K562 (cell line): ENCODE results near the gene ZNF432. TPM values are rescaled to one million over a fixed set of nuclear protein-coding genes. Genes with fewer than 3 reads are reported as not detected.

Experiments
- FOXJ3 ChIP-seq: sonication (generic); formaldehyde crosslinking; IDR thresholded peaks from 2 replicates; pipeline ENCODE4 v1.4.0; 2020; ENCODE audit warnings: mild to moderate bottlenecking, missing genetic modification reagents
- FOXK2 ChIP-seq, 2 experiments: fragments of 450-650 bp; IDR thresholded peaks in 1 of 2; conservative IDR thresholded peaks in 1 of 2; 2 replicates each; pipeline ENCODE4 v1.6.1; 2016; ENCODE audit warnings: low read depth in 2 of 2, mild to moderate bottlenecking in 1 of 2
- GABPA ChIP-seq: fragments of 200-800 bp; sonication (Bioruptor generic); conservative IDR thresholded peaks from 2 replicates; pipeline ENCODE4 v1.6.1; 2016; ENCODE audit warnings: low read depth, missing genetic modification characterization, missing compliant biosample characterization
- HDAC1 ChIP-seq, 2 experiments: fragments of 450-650 bp; IDR thresholded peaks; 2 replicates each; pipeline ENCODE4 v1.6.1; 2016 to 2017; ENCODE audit warnings: inconsistent platforms in 1 of 2, mild to moderate bottlenecking in 1 of 2, moderate library complexity in 1 of 2
- MAFF ChIP-seq: IDR thresholded peaks from 2 replicates; pipeline ENCODE4 v1.6.1; 2012; ENCODE audit warnings: low read length, improper control_type of control experiment
- PHF21A ChIP-seq: fragments of 450-650 bp; IDR thresholded peaks from 2 replicates; pipeline ENCODE4 v1.6.1; 2017; ENCODE audit warnings: low read depth, borderline replicate concordance
- PHF8 ChIP-seq: fragments of 200-600 bp; sonication (generic); IDR thresholded peaks from 2 replicates; pipeline ENCODE4 v1.6.1; 2012; ENCODE audit warnings: mixed run types, mild to moderate bottlenecking, inconsistent platforms, low read length, moderate library complexity, borderline replicate concordance
- TCF7 ChIP-seq: sonication (generic); IDR thresholded peaks from 2 replicates; pipeline ENCODE4 v1.6.1; 2016; ENCODE audit warnings: antibody characterized with exemption, borderline replicate concordance
- ZC3H11A ChIP-seq: IDR thresholded peaks from 2 replicates; pipeline ENCODE4 v1.6.1; 2012; ENCODE audit warnings: low read depth, low read length, improper control_type of control experiment
- ZNF134 ChIP-seq: fragments of 250-450 bp; sonication (Bioruptor Pico); conservative IDR thresholded peaks from 2 replicates; pipeline ENCODE4 v1.4.0; 2020
- polyA plus RNA-seq, 8 experiments: library from polyadenylated mRNA; depleted of rRNA in 4 of 8; stranded (reverse) in 5 of 8; unstranded in 3 of 8; fragments of >200 nt; fragmentation: Nextera tagmentation in 2 of 8; fragmentation: Illumina TruSeq in 1 of 8; extraction: Ambion mirVana in 2 of 8; extraction: Trizol in 1 of 8; gene quantifications; 2 replicates each; pipeline versions ENCODE4 v1.2.1 to v1.2.3, GENCODE V29; 2011 to 2014; ENCODE audit warnings: inconsistent platforms in 1 of 8, missing spikeins in 1 of 8
- total RNA-seq, 7 experiments: library from RNA; depleted of rRNA in 6 of 7; stranded (reverse); fragments of >200 nt in 6 of 7; fragmentation: Illumina TruSeq in 2 of 7; extraction: Trizol in 2 of 7; gene quantifications; 2 replicates each; pipeline versions ENCODE4 v1.2.1 to v1.2.3, GENCODE V29; 2011 to 2021; ENCODE audit warnings: low replicate concordance in 1 of 7
- TF ChIP-seq, protein P1 (sequence below): fragments of 250-450 bp; sonication (Bioruptor Pico); IDR thresholded peaks from 2 replicates; pipeline ENCODE4 v1.8.0; 2022; ENCODE audit warnings: inconsistent platforms, mild to moderate bottlenecking, moderate library complexity, borderline replicate concordance
- TF ChIP-seq, protein P2 (sequence below): fragments of 250-450 bp; sonication (Bioruptor Pico); IDR thresholded peaks from 2 replicates; pipeline ENCODE4 v1.8.0; 2022; ENCODE audit warnings: moderate library complexity, mild to moderate bottlenecking, inconsistent platforms
- TF ChIP-seq, protein P3 (sequence below), 2 experiments: IDR thresholded peaks in 1 of 2; conservative IDR thresholded peaks in 1 of 2; 2 replicates each; pipeline ENCODE4 v1.6.1; 2016; ENCODE audit warnings: low read depth in 2 of 2, mild to moderate bottlenecking in 1 of 2, missing compliant biosample characterization in 1 of 2, missing genetic modification characterization in 1 of 2, moderate library complexity in 1 of 2
- TF ChIP-seq, protein P4 (sequence below): sonication (generic); formaldehyde crosslinking; IDR thresholded peaks from 2 replicates; pipeline ENCODE4 v1.4.0; 2020; ENCODE audit warnings: mild to moderate bottlenecking, missing genetic modification reagents
- TF ChIP-seq, protein P5 (sequence below): sonication (generic); formaldehyde crosslinking; IDR thresholded peaks from 2 replicates; pipeline ENCODE4 v1.8.1; 2023; ENCODE audit warnings: mild to moderate bottlenecking, missing genetic modification reagents

The ZNF432 gene
- total and polyA plus RNA-seq, 9 of the 15 experiments (the other 6 are each of a cell fraction or from before 2014, with no cell fraction given) = 2.6 to 6.8 (median 4.0) TPM

DNA sequence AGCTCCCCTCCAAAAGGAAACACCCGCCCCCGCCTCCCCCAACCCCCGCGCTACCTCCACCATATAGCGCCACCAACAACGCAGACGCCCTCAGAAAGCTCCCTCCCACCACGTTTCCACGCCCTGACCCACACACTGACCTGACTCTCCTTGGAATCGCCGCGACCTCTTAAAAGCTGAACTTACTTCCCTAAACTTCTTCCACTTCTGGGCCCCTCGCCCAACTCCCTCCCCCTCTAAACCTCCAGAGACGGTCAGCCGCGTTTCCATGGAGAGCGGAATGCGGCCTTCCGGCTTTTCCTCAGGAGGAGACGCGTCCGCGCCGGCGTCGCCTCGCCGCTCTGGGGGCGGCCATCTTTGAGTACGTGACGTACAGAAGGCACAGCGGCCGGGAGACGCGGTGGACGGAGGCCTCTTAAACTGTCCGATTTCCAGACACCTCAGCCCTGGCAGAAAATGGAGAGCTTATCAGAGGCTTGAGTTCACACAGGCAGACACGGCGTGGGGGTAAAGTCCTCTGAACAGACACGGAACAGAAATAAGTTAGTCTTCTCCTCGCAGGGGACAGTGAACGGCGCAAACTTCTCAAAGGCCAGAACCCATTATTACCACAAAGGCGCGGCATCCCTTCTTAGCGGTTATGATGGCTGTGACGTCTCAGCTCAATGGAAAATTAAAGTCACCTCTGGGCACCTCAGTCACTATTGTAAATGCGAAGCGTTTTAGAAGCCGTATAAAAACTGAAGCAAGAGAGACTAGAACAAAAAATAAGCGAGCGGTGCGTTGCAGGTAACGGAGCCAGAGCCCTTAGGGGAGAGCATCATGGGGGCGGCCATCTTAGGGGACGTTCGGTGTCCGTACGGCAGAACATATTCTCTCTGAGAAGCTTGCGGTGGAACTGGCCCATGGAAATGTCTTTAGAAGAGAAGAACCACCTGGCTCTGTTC is at the start of gene ZNF432 (continued):
- TF ChIP-seq, protein P1, sequence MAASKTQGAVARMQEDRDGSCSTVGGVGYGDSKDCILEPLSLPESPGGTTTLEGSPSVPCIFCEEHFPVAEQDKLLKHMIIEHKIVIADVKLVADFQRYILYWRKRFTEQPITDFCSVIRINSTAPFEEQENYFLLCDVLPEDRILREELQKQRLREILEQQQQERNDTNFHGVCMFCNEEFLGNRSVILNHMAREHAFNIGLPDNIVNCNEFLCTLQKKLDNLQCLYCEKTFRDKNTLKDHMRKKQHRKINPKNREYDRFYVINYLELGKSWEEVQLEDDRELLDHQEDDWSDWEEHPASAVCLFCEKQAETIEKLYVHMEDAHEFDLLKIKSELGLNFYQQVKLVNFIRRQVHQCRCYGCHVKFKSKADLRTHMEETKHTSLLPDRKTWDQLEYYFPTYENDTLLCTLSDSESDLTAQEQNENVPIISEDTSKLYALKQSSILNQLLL = no peak
- TF ChIP-seq, protein P2, sequence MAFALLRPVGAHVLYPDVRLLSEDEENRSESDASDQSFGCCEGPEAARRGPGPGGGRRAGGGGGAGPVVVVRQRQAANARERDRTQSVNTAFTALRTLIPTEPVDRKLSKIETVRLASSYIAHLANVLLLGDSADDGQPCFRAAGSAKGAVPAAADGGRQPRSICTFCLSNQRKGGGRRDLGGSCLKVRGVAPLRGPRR (CRISPR knock-in tag) = no peak
- TF ChIP-seq FOXK2 (conservative IDR thresholded peaks at IDR 0.05 in 1 of 2, IDR thresholded peaks at IDR 0.05 in 1 of 2; ENCODE audit: low read depth in 2 of 2) (0 out of 4 replicates have a peak, but pooled peaks of 1 of the 2 experiments have one; percentile 20), ZC3H11A (no peak), PHF21A (no peak), MAFF (no peak), FOXJ3 (CRISPR knock-in tag) (no peak), GABPA (tag) (peak; percentile 79), HDAC1 (IDR thresholded peaks at IDR 0.05) (peak in 1 of 2 experiments; percentile 93; a peak in 2 of 4 replicates), PHF8 (peak; percentile 74), TCF7 (no peak), ZNF134 (CRISPR knock-in tag) (no peak)
- TF ChIP-seq, protein P3, sequence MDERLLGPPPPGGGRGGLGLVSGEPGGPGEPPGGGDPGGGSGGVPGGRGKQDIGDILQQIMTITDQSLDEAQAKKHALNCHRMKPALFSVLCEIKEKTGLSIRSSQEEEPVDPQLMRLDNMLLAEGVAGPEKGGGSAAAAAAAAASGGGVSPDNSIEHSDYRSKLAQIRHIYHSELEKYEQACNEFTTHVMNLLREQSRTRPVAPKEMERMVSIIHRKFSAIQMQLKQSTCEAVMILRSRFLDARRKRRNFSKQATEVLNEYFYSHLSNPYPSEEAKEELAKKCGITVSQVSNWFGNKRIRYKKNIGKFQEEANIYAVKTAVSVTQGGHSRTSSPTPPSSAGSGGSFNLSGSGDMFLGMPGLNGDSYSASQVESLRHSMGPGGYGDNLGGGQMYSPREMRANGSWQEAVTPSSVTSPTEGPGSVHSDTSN (CRISPR knock-in tag; IDR thresholded peaks at IDR 0.05; ENCODE audit: low read depth) = no peak
- TF ChIP-seq, protein P3 (tag; conservative IDR thresholded peaks at IDR 0.05; ENCODE audit: low read depth) = no peak
- TF ChIP-seq, protein P4, sequence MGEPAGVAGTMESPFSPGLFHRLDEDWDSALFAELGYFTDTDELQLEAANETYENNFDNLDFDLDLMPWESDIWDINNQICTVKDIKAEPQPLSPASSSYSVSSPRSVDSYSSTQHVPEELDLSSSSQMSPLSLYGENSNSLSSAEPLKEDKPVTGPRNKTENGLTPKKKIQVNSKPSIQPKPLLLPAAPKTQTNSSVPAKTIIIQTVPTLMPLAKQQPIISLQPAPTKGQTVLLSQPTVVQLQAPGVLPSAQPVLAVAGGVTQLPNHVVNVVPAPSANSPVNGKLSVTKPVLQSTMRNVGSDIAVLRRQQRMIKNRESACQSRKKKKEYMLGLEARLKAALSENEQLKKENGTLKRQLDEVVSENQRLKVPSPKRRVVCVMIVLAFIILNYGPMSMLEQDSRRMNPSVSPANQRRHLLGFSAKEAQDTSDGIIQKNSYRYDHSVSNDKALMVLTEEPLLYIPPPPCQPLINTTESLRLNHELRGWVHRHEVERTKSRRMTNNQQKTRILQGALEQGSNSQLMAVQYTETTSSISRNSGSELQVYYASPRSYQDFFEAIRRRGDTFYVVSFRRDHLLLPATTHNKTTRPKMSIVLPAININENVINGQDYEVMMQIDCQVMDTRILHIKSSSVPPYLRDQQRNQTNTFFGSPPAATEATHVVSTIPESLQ (CRISPR knock-in tag) = no peak
- TF ChIP-seq, protein P5, sequence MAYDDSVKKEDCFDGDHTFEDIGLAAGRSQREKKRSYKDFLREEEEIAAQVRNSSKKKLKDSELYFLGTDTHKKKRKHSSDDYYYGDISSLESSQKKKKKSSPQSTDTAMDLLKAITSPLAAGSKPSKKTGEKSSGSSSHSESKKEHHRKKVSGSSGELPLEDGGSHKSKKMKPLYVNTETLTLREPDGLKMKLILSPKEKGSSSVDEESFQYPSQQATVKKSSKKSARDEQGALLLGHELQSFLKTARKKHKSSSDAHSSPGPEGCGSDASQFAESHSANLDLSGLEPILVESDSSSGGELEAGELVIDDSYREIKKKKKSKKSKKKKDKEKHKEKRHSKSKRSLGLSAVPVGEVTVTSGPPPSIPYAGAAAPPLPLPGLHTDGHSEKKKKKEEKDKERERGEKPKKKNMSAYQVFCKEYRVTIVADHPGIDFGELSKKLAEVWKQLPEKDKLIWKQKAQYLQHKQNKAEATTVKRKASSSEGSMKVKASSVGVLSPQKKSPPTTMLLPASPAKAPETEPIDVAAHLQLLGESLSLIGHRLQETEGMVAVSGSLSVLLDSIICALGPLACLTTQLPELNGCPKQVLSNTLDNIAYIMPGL (CRISPR knock-in tag) = no peak
